ENCODE measurements around the gene KLHL17. TPM values are rescaled to one million over a fixed set of nuclear protein-coding genes. Genes with fewer than 3 reads are reported as not detected.
"Not testable (repeated sequence)": the region's sequence is repeated elsewhere in the genome, so short reads cannot be mapped to it uniquely, and the experiment has no call there.

Gene KLHL17
- total and polyA plus RNA-seq, 10 donors = 12.0 to 31.6 (median 18.8) TPM

DNA sequence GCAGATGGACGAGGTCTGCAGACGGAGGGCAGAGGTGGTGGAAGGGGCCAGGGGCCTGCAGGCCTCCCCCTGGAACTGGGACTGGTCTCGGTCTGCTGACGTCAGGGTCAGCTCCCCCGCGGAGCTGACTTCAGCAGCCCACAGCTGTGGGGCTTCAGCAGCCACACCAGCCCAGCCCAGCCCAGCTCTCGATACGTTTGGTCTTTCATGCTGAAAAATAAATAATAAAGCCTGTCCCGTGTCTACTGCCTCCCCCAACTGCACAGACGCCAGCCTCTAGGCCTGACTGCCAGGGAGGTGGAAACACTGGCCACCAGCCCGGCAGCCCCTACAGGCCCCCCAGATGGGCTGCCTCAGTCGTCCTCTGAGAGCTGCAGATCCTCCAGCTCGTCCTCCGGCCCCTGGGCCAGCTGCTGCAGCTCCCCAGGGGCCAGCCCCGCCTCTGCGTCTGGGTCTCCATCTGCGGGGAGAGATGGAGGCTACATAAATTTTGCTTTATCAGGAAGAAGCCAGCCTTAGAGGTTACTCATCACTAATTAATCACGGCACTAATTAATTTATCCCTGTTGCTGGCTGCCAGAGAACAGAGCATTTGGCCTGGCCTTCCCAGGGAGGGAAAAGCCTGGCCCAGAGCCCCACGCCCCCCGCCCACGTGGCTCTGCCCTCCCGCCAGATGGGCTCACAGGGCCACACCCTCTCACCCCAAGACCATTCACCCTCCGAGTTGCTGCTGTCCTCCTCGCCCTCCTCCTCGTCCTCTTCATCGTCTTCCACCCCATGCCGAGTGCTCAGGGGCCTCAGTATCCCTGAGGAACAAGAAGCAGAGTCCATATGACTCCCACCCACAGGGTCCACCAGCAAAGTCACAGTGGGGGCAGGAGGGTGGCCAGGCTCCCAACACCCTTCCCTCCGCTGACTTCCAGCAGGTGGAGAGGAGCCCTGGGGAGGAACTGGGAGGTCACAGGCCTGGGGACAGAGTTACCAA lies 15.8 kb upstream of the KLHL17 start:
- whole genome bisulfite sequencing, 5 donors = 71 to 79% (median 74%) methylated on average over 26 to 28 of the region's 28 CpGs
- TF ChIP-seq POLR2A (IDR thresholded peaks at IDR 0.05) = no peak
- peak in 2 of 3 donors; percentile 66 to 69 for TF ChIP-seq POLR2AphosphoS5 (IDR thresholded peaks at IDR 0.05)
- Histone ChIP-seq H3K4me3 (no peak overlapping the region), H3K36me3 (peaks cover 2 to 61% (median 56%) of the 10 kb centered on the region in 6 donors), H3K4me1 (peaks cover 21 to 69% (median 45%) of the 10 kb centered on the region in 6 donors), H3K27ac (peak overlapping the region in 7 of 8 donors; percentile 15 to 82 (median 74)), H3K27me3 (replicated peaks in 1 of 7) (peaks cover 11 to 44% (median 36%) of the 10 kb centered on the region in 7 donors), H3K9me3 (no peaks in the 10 kb centered on the region)
- intact Hi-C loops (cut with DNase I; ENCODE audit: low total_unique reads) = no loop called here
- DNase-seq = no peak

DNA sequence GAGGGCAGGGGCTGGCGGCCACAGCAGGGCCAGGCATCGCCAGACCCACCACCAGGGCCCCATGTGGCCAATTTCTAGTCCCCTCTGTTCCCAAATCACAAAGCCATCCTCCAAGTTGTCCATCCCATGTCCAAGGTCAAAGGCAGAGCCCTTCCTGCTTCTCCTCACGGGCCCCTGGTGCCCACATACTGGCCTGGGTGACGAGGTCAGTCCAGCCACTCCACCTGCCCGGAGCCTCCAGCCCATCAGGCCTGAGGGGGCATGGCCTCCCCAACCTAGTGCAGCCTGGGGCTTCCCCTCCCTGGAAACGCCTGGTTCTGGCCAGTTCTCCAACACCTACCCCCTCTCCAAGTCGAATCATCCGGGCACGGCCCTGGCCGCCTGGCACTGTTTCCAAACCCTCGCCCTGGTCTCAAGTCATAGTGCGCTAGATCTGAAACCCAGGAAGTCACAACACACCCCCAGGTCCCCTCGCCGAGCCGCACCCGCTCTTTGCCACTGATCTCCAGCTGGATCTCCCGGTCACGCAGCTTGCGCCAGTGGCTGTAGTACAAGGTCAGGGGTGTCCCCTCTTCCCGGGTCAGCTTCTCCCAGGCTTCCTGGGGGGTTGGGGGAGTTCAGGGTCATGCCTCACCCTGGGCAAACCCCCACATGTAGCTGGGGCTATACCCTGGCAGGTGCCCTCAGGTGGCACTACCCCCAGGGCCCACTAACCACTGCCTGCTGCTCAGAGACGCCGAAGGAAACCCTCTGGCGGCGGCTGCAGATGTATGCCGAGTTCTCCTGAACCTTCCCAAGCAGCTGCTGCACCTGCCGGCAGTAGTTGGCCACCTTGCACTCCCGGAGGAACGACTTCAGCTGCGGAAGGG lies 14.5 kb upstream of the KLHL17 start:
- 82 to 89% (median 85%) methylated on average over 20 to 29 of the region's 29 CpGs for WGBS, 5 donors
- no peaks in the 10 kb centered on the region for H3K9me3 ChIP-seq
- H3K36me3 ChIP-seq = peaks cover 2 to 74% (median 69%) of the 10 kb centered on the region in 6 donors
- intact Hi-C loops (cut with DNase I; ENCODE audit: low total_unique reads) = no loop called here
- TF ChIP-seq, protein P1, sequence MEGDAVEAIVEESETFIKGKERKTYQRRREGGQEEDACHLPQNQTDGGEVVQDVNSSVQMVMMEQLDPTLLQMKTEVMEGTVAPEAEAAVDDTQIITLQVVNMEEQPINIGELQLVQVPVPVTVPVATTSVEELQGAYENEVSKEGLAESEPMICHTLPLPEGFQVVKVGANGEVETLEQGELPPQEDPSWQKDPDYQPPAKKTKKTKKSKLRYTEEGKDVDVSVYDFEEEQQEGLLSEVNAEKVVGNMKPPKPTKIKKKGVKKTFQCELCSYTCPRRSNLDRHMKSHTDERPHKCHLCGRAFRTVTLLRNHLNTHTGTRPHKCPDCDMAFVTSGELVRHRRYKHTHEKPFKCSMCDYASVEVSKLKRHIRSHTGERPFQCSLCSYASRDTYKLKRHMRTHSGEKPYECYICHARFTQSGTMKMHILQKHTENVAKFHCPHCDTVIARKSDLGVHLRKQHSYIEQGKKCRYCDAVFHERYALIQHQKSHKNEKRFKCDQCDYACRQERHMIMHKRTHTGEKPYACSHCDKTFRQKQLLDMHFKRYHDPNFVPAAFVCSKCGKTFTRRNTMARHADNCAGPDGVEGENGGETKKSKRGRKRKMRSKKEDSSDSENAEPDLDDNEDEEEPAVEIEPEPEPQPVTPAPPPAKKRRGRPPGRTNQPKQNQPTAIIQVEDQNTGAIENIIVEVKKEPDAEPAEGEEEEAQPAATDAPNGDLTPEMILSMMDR (IDR thresholded peaks at IDR 0.05 in 8 of 11, conservative IDR thresholded peaks at IDR 0.05 in 3 of 11) = no peak
- TF ChIP-seq POLR2A (IDR thresholded peaks at IDR 0.05) (no peak), POLR2AphosphoS5 (IDR thresholded peaks at IDR 0.05) (no peak)
- H3K4me1 ChIP-seq = peaks cover 11 to 56% (median 32%) of the 10 kb centered on the region in 6 donors
- no peak for DNase-seq
- peak overlapping the region in 5 of 8 donors; percentile 66 to 82 (median 74) for H3K27ac ChIP-seq
- H3K27me3 ChIP-seq (replicated peaks in 1 of 7) = peaks cover 10 to 31% (median 24%) of the 10 kb centered on the region in 7 donors
- no peak overlapping the region for H3K4me3 ChIP-seq

DNA sequence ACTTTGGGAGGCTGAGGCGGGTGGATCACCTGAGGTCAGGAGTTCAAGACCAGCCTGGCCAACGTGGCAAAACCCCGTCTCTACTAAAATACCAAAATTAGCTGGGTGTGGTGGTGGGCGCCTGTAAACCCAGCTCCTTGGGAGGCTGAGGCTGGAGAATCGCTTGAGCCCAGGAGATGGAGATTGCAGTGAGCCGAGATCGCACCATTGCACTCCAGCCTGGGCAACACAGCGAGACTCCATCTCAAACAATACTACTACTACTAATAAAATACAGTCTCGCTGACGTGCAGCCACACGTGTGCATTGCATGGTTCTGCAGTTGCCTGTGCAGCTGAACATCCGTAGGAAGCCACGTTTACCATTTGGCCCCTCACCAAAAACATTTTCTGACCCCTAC lies 13.6 kb upstream of the KLHL17 start:
- intact Hi-C loops (cut with DNase I; ENCODE audit: low total_unique reads); DNase-seq; H3K27ac ChIP-seq; H3K9me3 ChIP-seq; H3K4me3 ChIP-seq: not testable (repeated sequence)
- H3K36me3 ChIP-seq = peaks cover 2 to 83% (median 78%) of the 10 kb centered on the region in 6 donors
- peaks cover 2 to 22% (median 15%) of the 10 kb centered on the region in 7 donors for H3K27me3 ChIP-seq (replicated peaks in 1 of 7)
- 93 to 95% (median 95%) methylated on average over 13 of the region's 13 CpGs for WGBS, 5 donors
- H3K4me1 ChIP-seq = peaks cover 4 to 47% (median 23%) of the 10 kb centered on the region in 6 donors

DNA sequence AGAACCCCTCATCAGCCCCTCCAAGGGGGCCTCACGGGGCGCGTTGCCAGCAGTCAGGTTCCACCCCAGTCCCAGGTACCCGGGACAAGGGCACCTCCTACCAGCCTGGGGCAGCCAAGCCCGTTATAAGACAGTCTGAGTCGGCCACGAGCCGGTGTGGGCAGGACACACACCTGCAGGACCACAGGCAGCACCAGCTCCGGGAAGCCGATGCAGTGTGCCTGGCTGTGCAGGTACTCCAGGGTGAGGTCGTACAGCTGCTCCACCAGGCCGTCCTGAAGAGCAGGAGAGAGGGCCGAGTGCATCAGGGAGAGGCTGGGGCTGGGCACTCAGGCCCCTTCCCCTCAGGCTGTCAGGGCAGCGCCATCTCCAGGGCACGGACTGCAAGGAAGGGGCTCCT lies 12.4 kb upstream of the KLHL17 start:
- Histone ChIP-seq H3K9me3 (no peaks in the 10 kb centered on the region), H3K36me3 (peaks cover 7 to 95% (median 89%) of the 10 kb centered on the region in 6 donors), H3K27me3 (replicated peaks in 1 of 7) (peaks cover 2 to 11% (median 4%) of the 10 kb centered on the region in 7 donors), H3K4me3 (no peak overlapping the region), H3K4me1 (peaks cover 0 to 35% (median 11%) of the 10 kb centered on the region in 6 donors), H3K27ac (no peak overlapping the region)
- WGBS, 5 donors = 89 to 97% (median 94%) methylated on average over 9 to 15 of the region's 15 CpGs
- intact Hi-C loops (cut with DNase I; ENCODE audit: low total_unique reads) = no loop called here
- DNase-seq = no peak
- no peak for TF ChIP-seq POLR2A (IDR thresholded peaks at IDR 0.05)
- TF ChIP-seq, protein P1 (IDR thresholded peaks at IDR 0.05 in 8 of 11, conservative IDR thresholded peaks at IDR 0.05 in 3 of 11) = no peak
- TF ChIP-seq POLR2AphosphoS5 (IDR thresholded peaks at IDR 0.05) = no peak

Measured in spleen (tissue), 11 donors.